K562 (cell line): ENCODE results near the gene TUBD1. TPM values are rescaled to one million over a fixed set of nuclear protein-coding genes. Genes with fewer than 3 reads are reported as not detected.
"Not testable (repeated sequence)": the region's sequence is repeated elsewhere in the genome, so short reads cannot be mapped to it uniquely, and the experiment has no call there.

ENCODE experiments used
- ATAC-seq: fragments of 200-7000 bp; cut with Tn5 transposase; 3 replicates; pipeline ENCODE4 v1.9.1; 2020; ENCODE audit warnings: moderate library complexity
- BruUV-seq: library from RNA; stranded (reverse); fragments of 400-500 nt; replicated peaks from 2 replicates; lab custom pipeline; 2021; lab: Mats Ljungman, UMichigan
- CTCF ChIA-PET: fragments of 300-600 bp; formaldehyde crosslinking; extraction: SDS; loops from one replicate; lab custom pipeline; 2021; ENCODE audit warnings: low intra/inter-chr PET ratio; lab: Yijun Ruan, JAX
- POLR2A ChIA-PET: fragments of 300-600, 350-650 bp; sonication (Branson Sonifier 250); formaldehyde crosslinking; extraction: SDS; loops from one replicate; lab custom pipeline; 2021; ENCODE audit warnings: antibody characterized with exemption, inconsistent platforms; lab: Yijun Ruan, JAX
- DNase-seq, 4 experiments: peaks; one replicate each; pipeline versions ENCODE4 v3.0.0 to v3.0.0-alpha.2; 2011 to 2018; ENCODE audit warnings: low spot score in 3 of 4, mixed read lengths in 3 of 4; ENCODE audit errors: extremely low read depth in 1 of 4
- FAIRE-seq: peaks from 2 replicates; lab custom pipeline; 2011; peaks lifted over from hg19 to GRCh38; lab: Jason Lieb, UNC
- H2AFZ ChIP-seq: 2 replicates; pipeline ENCODE4 v1.6.0; 2011; ENCODE audit warnings: low read depth, low read length, control low read depth, inconsistent platforms
- H3K27ac ChIP-seq: fragments of 200-600 bp; 3 replicates; pipeline ENCODE4 v1.8.0; 2011; ENCODE audit warnings: low read depth, mild to moderate bottlenecking, control low read depth, inconsistent platforms, low read length, moderate library complexity, mixed read lengths; ENCODE audit errors: extremely low read depth
- H3K27me3 ChIP-seq, 2 experiments: fragments of 300-600 bp in 1 of 2; 2 replicates in 1 of 2; 3 replicates in 1 of 2; pipeline versions ENCODE4 v1.6.0 to v1.8.0; 2011; ENCODE audit warnings: inconsistent platforms in 2 of 2, low read length in 2 of 2, mild to moderate bottlenecking in 1 of 2, mixed read lengths in 1 of 2, moderate library complexity in 1 of 2; ENCODE audit not compliant: control insufficient read depth in 2 of 2, insufficient read depth in 2 of 2
- H3K36me3 ChIP-seq: fragments of 300-600 bp; 3 replicates; pipeline ENCODE4 v1.8.0; 2011; ENCODE audit warnings: mild to moderate bottlenecking, low read length, inconsistent platforms; ENCODE audit not compliant: control insufficient read depth, insufficient read depth
- H3K4me1 ChIP-seq, 2 experiments: fragments of 200-600 bp in 1 of 2; replicated peaks in 1 of 2; 2 replicates in 1 of 2; 3 replicates in 1 of 2; pipeline versions ENCODE4 v1.5.1 to v1.8.0; 2011; ENCODE audit warnings: inconsistent platforms in 2 of 2, low read length in 2 of 2, mild to moderate bottlenecking in 1 of 2, mixed read lengths in 1 of 2, moderate library complexity in 1 of 2; ENCODE audit not compliant: control insufficient read depth in 2 of 2, insufficient read depth in 2 of 2
- H3K4me2 ChIP-seq: 2 replicates; pipeline ENCODE4 v1.6.1; 2011; ENCODE audit warnings: low read length, control low read depth, inconsistent platforms, mixed read lengths; ENCODE audit not compliant: insufficient read depth
- H3K4me3 ChIP-seq: fragments of 200-600 bp; sonication (generic), shearing (Covaris generic); 2 replicates; pipeline ENCODE4 v1.5.1; 2016; ENCODE audit warnings: control low read depth, inconsistent platforms
- H3K79me2 ChIP-seq: fragments of 200-600 bp; 3 replicates; pipeline ENCODE4 v1.8.0; 2011; ENCODE audit warnings: low read length, inconsistent platforms; ENCODE audit not compliant: control insufficient read depth, insufficient read depth
- H3K9ac ChIP-seq, 2 experiments: 2 replicates each; pipeline versions ENCODE4 v1.6.0 to v1.6.1; 2011; ENCODE audit warnings: low read depth in 2 of 2, low read length in 2 of 2, control low read depth in 1 of 2, inconsistent platforms in 1 of 2, mild to moderate bottlenecking in 1 of 2, mixed read lengths in 1 of 2; ENCODE audit not compliant: insufficient read depth in 1 of 2
- H3K9me1 ChIP-seq: one replicate; pipeline ENCODE4 v1.6.0; 2011; ENCODE audit warnings: inconsistent platforms, mild to moderate bottlenecking, low read length, moderate library complexity; ENCODE audit not compliant: control insufficient read depth, insufficient read depth
- H3K9me3 ChIP-seq: replicated peaks from 2 replicates; pipeline ENCODE4 v1.5.1; 2011; ENCODE audit warnings: low read depth, low read length, inconsistent platforms; ENCODE audit not compliant: control insufficient read depth, insufficient read depth
- H4K20me1 ChIP-seq: replicated peaks from 2 replicates; pipeline ENCODE4 v1.6.1; 2011; ENCODE audit warnings: low read length, inconsistent platforms, mixed read lengths; ENCODE audit not compliant: control insufficient read depth, insufficient read depth
- C11orf30 ChIP-seq: fragments of 450-650 bp; IDR thresholded peaks from 2 replicates; pipeline ENCODE4 v1.6.1; 2016; ENCODE audit warnings: low read depth, mild to moderate bottlenecking
- CHD1 ChIP-seq: fragments of 200-600 bp; sonication (generic); IDR thresholded peaks from one replicate; pipeline ENCODE4 v1.6.1; 2012; ENCODE audit warnings: mild to moderate bottlenecking, moderate library complexity, low read length, inconsistent platforms
- FOXM1 ChIP-seq, 2 experiments: fragments of 450-650 bp in 1 of 2; sonication (generic) in 1 of 2; formaldehyde crosslinking in 1 of 2; IDR thresholded peaks; 2 replicates each; pipeline versions ENCODE4 v1.6.1 to v1.9.0; 2017 to 2022; ENCODE audit warnings: low read depth in 2 of 2, mild to moderate bottlenecking in 2 of 2, missing genetic modification reagents in 1 of 2, moderate library complexity in 1 of 2
- RBFOX2 ChIP-seq: fragments of 200-400 bp; formaldehyde crosslinking; IDR thresholded peaks from 2 replicates; pipeline ENCODE4 v1.6.1; 2017; ENCODE audit warnings: low read depth, mild to moderate bottlenecking, low read length, moderate library complexity
- TCF3 ChIP-seq: sonication (generic); formaldehyde crosslinking; IDR thresholded peaks from 2 replicates; pipeline ENCODE4 v1.4.0; 2020; ENCODE audit warnings: mild to moderate bottlenecking, missing genetic modification reagents
- WGBS: fragments of 100-300 bp; shearing (Covaris generic); methylation state at CpG from one replicate; pipeline ENCODE4 v1.1.6; 2016; ENCODE audit warnings: low coverage, mixed read lengths; ENCODE audit not compliant: insufficient coverage; ENCODE audit errors: missing lambda C conversion rate; 5-methylcytosine and 5-hydroxymethylcytosine counted together
- in situ Hi-C: fragments of 300-500 bp; cut with MboI; formaldehyde crosslinking; loops from 4 replicates; pipeline ENCODE4 v1.15.0; 2018; ENCODE audit warnings: inconsistent platforms, mixed read lengths
- intact Hi-C: fragments of 100-400 bp; cut with micrococcal nuclease; formaldehyde crosslinking; loops from 2 replicates; pipeline ENCODE4 v1.14.2; 2022
- polyA plus RNA-seq, 8 experiments: library from polyadenylated mRNA; depleted of rRNA in 4 of 8; stranded (reverse) in 5 of 8; unstranded in 3 of 8; fragments of >200 nt; fragmentation: Nextera tagmentation in 2 of 8; fragmentation: Illumina TruSeq in 1 of 8; extraction: Ambion mirVana in 2 of 8; extraction: Trizol in 1 of 8; gene quantifications; 2 replicates each; pipeline versions ENCODE4 v1.2.1 to v1.2.3, GENCODE V29; 2011 to 2014; ENCODE audit warnings: inconsistent platforms in 1 of 8, missing spikeins in 1 of 8
- total RNA-seq, 7 experiments: library from RNA; depleted of rRNA in 6 of 7; stranded (reverse); fragments of >200 nt in 6 of 7; fragmentation: Illumina TruSeq in 2 of 7; extraction: Trizol in 2 of 7; gene quantifications; 2 replicates each; pipeline versions ENCODE4 v1.2.1 to v1.2.3, GENCODE V29; 2011 to 2021; ENCODE audit warnings: low replicate concordance in 1 of 7
- TF ChIP-seq, protein P1 (sequence below), 2 experiments: fragments of 150-350 bp in 1 of 2; IDR thresholded peaks; 2 replicates each; pipeline ENCODE4 v1.6.1; 2012 to 2016; ENCODE audit warnings: low read depth in 2 of 2, low read length in 2 of 2, mild to moderate bottlenecking in 1 of 2, moderate library complexity in 1 of 2

Gene TUBD1
- total and polyA plus RNA-seq, 9 of the 15 experiments (the other 6 are each of a cell fraction or from before 2014, with no cell fraction given): 10.8 to 35.3 (median 17.9) TPM

DNA sequence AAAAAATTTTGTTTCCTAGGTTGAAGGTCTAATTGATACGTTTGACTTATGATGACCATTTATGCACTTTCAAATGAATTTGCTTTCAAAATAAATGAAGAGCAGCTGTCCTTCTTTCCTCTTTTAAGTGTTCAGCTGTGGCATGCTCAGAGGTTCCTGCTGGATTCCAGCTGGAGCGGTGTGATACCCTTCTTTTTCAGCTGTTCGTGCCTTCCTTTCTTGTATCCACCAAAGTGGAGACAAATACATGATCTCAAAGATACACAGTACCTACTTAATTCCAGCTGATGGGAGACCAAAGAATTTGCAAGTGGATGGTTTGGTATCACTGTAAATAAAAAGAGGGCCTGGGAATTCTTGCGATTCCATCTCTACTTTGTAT lies 50.9 kb downstream of the TUBD1 start:
- peaks cover 13 to 42% of the 10 kb centered on the region in 2 experiments for H3K4me1 ChIP-seq

DNA sequence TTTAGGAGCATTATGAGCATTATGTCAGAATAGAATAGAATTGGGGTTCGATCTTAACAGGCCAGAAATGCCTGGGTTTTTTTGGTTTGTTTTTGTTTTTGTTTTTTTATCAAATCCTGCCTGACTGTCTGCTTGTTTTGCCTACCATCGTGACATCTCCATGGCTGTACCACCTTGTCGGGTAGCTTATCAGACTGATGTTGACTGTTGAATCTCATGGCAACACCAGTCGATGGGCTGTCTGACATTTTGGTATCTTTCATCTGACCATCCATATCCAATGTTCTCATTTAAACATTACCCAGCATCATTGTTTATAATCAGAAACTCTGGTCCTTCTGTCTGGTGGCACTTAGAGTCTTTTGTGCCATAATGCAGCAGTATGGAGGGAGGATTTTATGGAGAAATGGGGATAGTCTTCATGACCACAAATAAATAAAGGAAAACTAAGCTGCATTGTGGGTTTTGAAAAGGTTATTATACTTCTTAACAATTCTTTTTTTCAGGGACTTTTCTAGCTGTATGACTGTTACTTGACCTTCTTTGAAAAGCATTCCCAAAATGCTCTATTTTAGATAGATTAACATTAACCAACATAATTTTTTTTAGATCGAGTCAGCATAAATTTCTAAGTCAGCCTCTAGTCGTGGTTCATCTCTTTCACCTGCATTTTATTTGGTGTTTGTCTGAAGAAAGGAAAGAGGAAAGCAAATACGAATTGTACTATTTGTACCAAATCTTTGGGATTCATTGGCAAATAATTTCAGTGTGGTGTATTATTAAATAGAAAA lies 51.5 kb downstream of the TUBD1 start:
- ChIA-PET CTCF (interaction anchor here (1.1 kb wide), 1 partner anchor 87 kb away, joined by 3 read pairs; no protein-coding TSS in a partner anchor), POLR2A (interaction anchor here (0.6 to 8.2 kb wide), 10 partner anchors 13 to 411 kb away, joined by 3 to 87 read pairs (median 5); no protein-coding TSS in a partner anchor)
- WGBS: 0% methylated on average over 7 of the region's 7 CpGs
- BruUV-seq; ATAC-seq; H3K9me3 ChIP-seq; in situ Hi-C loops; intact Hi-C loops; H2AFZ ChIP-seq; H3K9me1 ChIP-seq; FAIRE-seq; H3K27me3 ChIP-seq; TF ChIP-seq FOXM1 (IDR thresholded peaks at IDR 0.05; ENCODE audit: low read depth): not testable (repeated sequence)
- peaks cover 10% of the 10 kb centered on the region; the same call in 1 of the 2 replicates for H4K20me1 ChIP-seq
- peaks cover 55% of the 10 kb centered on the region for H3K79me2 ChIP-seq
- peak overlapping the region; percentile 96 for H3K4me3 ChIP-seq
- H3K9ac ChIP-seq: peak overlapping the region; percentile 78 to 98; a peak in 3 of 4 replicates
- peaks cover 15 to 42% of the 10 kb centered on the region in 2 experiments for H3K4me1 ChIP-seq
- peak in 2 of 4 experiments; percentile 20 to 56 for DNase-seq
- peak overlapping the region; percentile 99; the same call in 2 of the 3 replicates for H3K27ac ChIP-seq
- H3K36me3 ChIP-seq: peaks cover 41% of the 10 kb centered on the region
- H3K4me2 ChIP-seq: peak overlapping the region; percentile 97
- TF ChIP-seq FOXM1 (CRISPR knock-in tag; IDR thresholded peaks at IDR 0.05; ENCODE audit: low read depth) (0 out of 2 replicates have a peak, but pooled peaks have one; percentile 11), TCF3 (CRISPR knock-in tag) (0 out of 2 replicates have a peak, but pooled peaks have one; percentile 21), RBFOX2 (0 out of 2 replicates have a peak, but pooled peaks have one; percentile 2), C11orf30 (peak; percentile 73; the same call in 1 of the 2 replicates)
- TF ChIP-seq, protein P1, sequence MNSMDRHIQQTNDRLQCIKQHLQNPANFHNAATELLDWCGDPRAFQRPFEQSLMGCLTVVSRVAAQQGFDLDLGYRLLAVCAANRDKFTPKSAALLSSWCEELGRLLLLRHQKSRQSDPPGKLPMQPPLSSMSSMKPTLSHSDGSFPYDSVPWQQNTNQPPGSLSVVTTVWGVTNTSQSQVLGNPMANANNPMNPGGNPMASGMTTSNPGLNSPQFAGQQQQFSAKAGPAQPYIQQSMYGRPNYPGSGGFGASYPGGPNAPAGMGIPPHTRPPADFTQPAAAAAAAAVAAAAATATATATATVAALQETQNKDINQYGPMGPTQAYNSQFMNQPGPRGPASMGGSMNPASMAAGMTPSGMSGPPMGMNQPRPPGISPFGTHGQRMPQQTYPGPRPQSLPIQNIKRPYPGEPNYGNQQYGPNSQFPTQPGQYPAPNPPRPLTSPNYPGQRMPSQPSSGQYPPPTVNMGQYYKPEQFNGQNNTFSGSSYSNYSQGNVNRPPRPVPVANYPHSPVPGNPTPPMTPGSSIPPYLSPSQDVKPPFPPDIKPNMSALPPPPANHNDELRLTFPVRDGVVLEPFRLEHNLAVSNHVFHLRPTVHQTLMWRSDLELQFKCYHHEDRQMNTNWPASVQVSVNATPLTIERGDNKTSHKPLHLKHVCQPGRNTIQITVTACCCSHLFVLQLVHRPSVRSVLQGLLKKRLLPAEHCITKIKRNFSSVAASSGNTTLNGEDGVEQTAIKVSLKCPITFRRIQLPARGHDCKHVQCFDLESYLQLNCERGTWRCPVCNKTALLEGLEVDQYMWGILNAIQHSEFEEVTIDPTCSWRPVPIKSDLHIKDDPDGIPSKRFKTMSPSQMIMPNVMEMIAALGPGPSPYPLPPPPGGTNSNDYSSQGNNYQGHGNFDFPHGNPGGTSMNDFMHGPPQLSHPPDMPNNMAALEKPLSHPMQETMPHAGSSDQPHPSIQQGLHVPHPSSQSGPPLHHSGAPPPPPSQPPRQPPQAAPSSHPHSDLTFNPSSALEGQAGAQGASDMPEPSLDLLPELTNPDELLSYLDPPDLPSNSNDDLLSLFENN (IDR thresholded peaks at IDR 0.05; ENCODE audit: low read depth in 2 of 2, low read length in 2 of 2): 0 out of 4 replicates have a peak, but pooled peaks of 1 of the 2 experiments have one; percentile 34

More for the DNA sequence above, 50.9 kb downstream of the TUBD1 start:
- H3K9me1 ChIP-seq, DNase-seq, FAIRE-seq, CTCF ChIA-PET, H3K9me3 ChIP-seq, BruUV-seq, ATAC-seq, in situ Hi-C loops, H2AFZ ChIP-seq, H3K27me3 ChIP-seq, intact Hi-C loops: not testable (repeated sequence)
- POLR2A ChIA-PET: interaction anchor here (0.6 to 8.2 kb wide), 7 partner anchors 41 to 89 kb away, joined by 3 to 87 read pairs (median 6); no protein-coding TSS in a partner anchor
- Histone ChIP-seq H3K4me2 (peak overlapping the region; percentile 64), H4K20me1 (peaks cover 10% of the 10 kb centered on the region; the same call in 1 of the 2 replicates), H3K4me3 (peak overlapping the region; percentile 96), H3K27ac (peak overlapping the region; percentile 99), H3K9ac (peak overlapping the region in 1 of 2 experiments; percentile 98; a peak in 2 of 4 replicates), H3K79me2 (peaks cover 55% of the 10 kb centered on the region), H3K36me3 (peaks cover 41% of the 10 kb centered on the region)
- WGBS: 2% methylated on average over 4 of the region's 4 CpGs
- TF ChIP-seq CHD1: peak; percentile 33
